ACHN (cell line): ENCODE measurements around the gene MORN1.
A peak's percentile ranks its signal among the peaks of the same experiment; 100 is the strongest.
"Not testable (repeated sequence)": the region's sequence is repeated elsewhere in the genome, so short reads cannot be mapped to it uniquely, and the experiment has no call there.

Experiments used
- DNase-seq: peaks from one replicate; pipeline ENCODE4 v3.0.0-alpha.2; 2015
- in situ Hi-C: cut with HindIII; loops from 2 replicates; pipeline ENCODE4 v1.10.0; 2017; ENCODE audit warnings: low sequenced_read_pairs, low pct_ligation_motif_present, low pct_unique_long_range_greater_than_20kb

MORN1 gene

GRCh38 chr1:2391041-2391930 lies at the start of gene MORN1, which contains the start of gene RER1:
MORN1 (minus strand) TSS chr1:2391554; CDS start chr1:2391533, 21 bp downstream.
RER1 (plus strand) TSS chr1:2391841; CDS start chr1:2395791, 3,950 bp downstream.
- in situ Hi-C loops = loop anchor here (25.0 kb wide), 1 partner anchor 179 kb away; no protein-coding TSS in a partner anchor
- peak; percentile 98 for DNase-seq

- DNase-seq, in situ Hi-C loops: not testable (repeated sequence)
These were observed 49.0 kb upstream of the MORN1 start for GRCh38 chr1:2440346-2440745.

GRCh38 chr1:2439369-2439768 lies 48.0 kb upstream of the MORN1 start:
- in situ Hi-C loops = no loop called here
- DNase-seq = no peak

DNA sequence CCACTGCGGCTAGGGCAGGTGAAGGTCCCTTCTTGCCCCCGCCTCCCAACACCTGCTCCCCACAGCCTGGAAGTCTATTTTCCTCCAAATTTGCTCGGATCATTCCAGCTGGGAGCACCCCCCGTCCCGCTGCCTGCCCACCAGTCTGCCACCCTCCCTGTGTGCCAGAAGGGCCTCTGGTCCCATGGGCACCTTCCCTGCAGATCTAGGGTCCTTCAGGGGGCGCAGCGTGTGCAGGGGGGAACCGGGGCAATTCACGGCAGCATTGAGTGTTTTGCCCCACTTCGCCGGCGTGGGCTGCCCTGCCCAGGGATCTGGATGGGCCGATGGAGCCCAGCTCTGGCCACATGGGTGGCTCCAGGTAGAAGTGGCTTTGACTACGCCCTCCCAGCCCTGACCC lies 47.3 kb upstream of the MORN1 start:
- in situ Hi-C loops = no loop called here
- DNase-seq = no peak

- DNase-seq = no peak
- in situ Hi-C loops = no loop called here
These were observed 46.7 kb upstream of the MORN1 start for GRCh38 chr1:2438038-2438437.

DNA sequence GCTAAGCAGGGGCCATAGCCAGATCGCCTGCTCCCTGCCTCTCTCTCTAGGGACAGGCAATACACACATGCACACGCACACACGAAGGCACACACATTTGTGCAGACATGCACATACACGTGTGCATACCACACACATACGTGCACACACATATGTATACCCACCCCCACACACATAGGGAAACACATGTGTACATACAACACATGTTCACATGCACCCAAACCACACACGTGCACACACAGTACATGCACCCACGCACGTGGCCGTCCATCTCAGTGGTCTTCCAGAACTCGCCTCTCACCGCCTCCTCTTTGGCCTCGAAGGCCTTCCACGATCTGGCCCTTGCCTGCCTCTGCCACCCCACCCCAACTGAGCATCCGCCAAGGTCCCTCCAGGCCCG lies 46.3 kb upstream of the MORN1 start:
- in situ Hi-C loops = no loop called here
- no peak for DNase-seq

DNA sequence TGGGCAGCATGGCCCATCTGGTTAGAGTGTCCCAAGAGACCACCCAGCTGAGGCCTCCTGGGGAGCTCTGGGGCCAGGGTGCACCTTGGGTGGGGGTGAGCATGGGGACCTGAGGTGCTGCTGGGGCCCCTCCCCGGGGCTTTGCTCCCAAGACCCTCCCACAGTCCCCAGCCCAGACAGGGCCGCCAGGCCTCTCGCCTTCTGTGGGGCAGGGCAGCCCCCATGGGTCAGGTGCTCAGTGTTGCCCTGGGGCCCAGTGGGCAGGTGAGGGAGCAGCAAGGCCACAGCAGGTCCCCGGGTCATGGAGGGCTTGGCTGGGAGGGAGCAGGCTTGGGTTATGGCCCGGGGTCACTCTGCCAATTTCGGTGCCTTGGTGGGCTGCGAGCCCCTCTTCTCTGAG lies 45.5 kb upstream of the MORN1 start:
- in situ Hi-C loops = no loop called here
- no peak for DNase-seq

DNA sequence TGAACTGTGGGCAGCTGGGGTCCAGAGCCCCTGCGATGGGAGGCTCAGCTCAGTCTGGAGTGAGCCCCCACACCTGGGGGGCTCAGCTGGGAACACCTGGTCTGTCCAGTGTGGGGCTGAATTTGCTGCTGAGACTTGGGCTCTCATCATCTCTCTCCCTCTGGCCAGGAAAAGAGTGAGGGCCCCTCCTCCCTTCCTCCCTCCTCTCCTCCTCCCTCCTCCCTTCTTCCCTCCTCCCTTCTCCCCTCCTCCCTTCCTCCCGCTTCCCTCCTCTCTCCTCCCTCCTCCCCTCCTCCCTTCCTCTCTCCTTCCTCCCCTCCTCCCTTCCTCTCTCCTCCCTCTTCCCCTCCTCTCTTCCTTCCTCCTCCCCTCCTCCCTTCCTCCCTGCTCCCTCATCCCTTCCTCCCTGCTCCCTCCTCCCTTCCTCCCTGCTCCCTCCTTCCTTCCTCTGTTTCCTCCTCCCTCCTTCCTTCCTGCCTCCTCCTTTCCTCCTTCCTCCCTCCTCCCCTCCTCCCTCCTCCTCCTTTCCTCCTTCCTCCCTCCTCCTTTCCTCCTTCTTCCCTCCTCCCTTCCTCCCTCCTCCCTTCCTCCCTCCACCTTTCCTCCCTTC lies 44.5 kb upstream of the MORN1 start:
- DNase-seq = no peak
- in situ Hi-C loops = no loop called here

DNA sequence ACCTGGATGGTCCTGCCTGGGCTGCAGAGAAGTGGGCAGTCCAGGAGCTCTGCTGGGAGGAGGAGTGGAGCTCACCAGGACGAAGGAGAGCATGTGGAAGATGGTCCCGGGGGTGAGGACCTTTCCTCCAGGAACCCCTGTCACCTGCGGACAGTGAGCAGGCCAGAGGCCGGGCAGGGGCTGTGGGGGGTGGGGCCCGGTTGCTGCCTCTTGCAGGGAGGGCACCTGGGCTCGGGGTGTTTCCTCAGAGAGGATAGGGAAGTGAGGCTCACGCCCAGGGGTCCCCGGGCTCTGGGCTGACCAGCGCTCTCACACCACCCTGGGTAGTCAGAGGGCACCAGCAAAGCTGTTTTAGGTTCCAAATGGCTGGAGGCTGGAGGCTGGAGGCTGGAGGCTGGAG lies 43.7 kb upstream of the MORN1 start:
- DNase-seq = no peak
- in situ Hi-C loops = no loop called here

- in situ Hi-C loops = no loop called here
- DNase-seq = no peak
These were observed 42.7 kb upstream of the MORN1 start for GRCh38 chr1:2433936-2434655.

- DNase-seq = no peak
- in situ Hi-C loops = no loop called here
These were observed 41.8 kb upstream of the MORN1 start for GRCh38 chr1:2433196-2433595.

GRCh38 chr1:2432441-2432844 lies 41.1 kb upstream of the MORN1 start:
- DNase-seq = no peak
- in situ Hi-C loops = no loop called here

- DNase-seq = no peak
- in situ Hi-C loops = no loop called here
These were observed 40.2 kb upstream of the MORN1 start for GRCh38 chr1:2431518-2431917.

- in situ Hi-C loops = no loop called here
These were observed 39.7 kb upstream of the MORN1 start for GRCh38 chr1:2431103-2431502.

GRCh38 chr1:2430592-2430973 lies 39.2 kb upstream of the MORN1 start:
- in situ Hi-C loops = no loop called here
- DNase-seq = no peak

More at GRCh38 chr1:2431103-2431502, 39.7 kb upstream of the MORN1 start:
- no peak for DNase-seq

- no peak for DNase-seq
- in situ Hi-C loops = no loop called here
These were observed 38.6 kb upstream of the MORN1 start for GRCh38 chr1:2429780-2430591.

GRCh38 chr1:2428490-2428889 lies 37.1 kb upstream of the MORN1 start:
- in situ Hi-C loops = no loop called here

GRCh38 chr1:2427976-2428375 lies 36.6 kb upstream of the MORN1 start:
- no peak for DNase-seq
- in situ Hi-C loops = no loop called here

More at GRCh38 chr1:2428490-2428889, 37.1 kb upstream of the MORN1 start:
- no peak for DNase-seq
